Fibroblast of gingiva (primary cell): ENCODE results near the gene RAP1GAP.
A peak's percentile ranks its signal among the peaks of the same experiment; 100 is the strongest.

Source experiments
- DNase-seq: peaks from one replicate; pipeline ENCODE4 v3.0.0-alpha.2; 2011; ENCODE audit warnings: low read depth

RAP1GAP gene

GRCh38 chr1:21608798-21609197 is 60.4 kb downstream of the RAP1GAP start:
- DNase-seq: no peak

- peak; percentile 59 for DNase-seq
These were observed 61.3 kb downstream of the RAP1GAP start for GRCh38 chr1:21607549-21608529.

- no peak for DNase-seq
These were observed 63.0 kb downstream of the RAP1GAP start for GRCh38 chr1:21605964-21606705.

GRCh38 chr1:21605012-21605715 is 64.0 kb downstream of the RAP1GAP start:
- no peak for DNase-seq

- no peak for DNase-seq
These were observed 64.8 kb downstream of the RAP1GAP start for GRCh38 chr1:21604208-21604957.

- no peak for DNase-seq
These were observed 65.7 kb downstream of the RAP1GAP start for GRCh38 chr1:21603177-21604138.

- no peak for DNase-seq
These were observed 67.7 kb downstream of the RAP1GAP start for GRCh38 chr1:21601278-21602048.

- no peak for DNase-seq
These were observed 69.8 kb downstream of the RAP1GAP start for GRCh38 chr1:21599402-21599801.

- no peak for DNase-seq
These were observed 70.3 kb downstream of the RAP1GAP start for GRCh38 chr1:21598904-21599303.

GRCh38 chr1:21598417-21598816 is 70.7 kb downstream of the RAP1GAP start:
- DNase-seq: no peak

- no peak for DNase-seq
These were observed 71.4 kb downstream of the RAP1GAP start for GRCh38 chr1:21597753-21598152.

- no peak for DNase-seq
These were observed 72.5 kb downstream of the RAP1GAP start for GRCh38 chr1:21596628-21597027.

GRCh38 chr1:21596174-21596573 is 73.0 kb downstream of the RAP1GAP start:
- DNase-seq: no peak

GRCh38 chr1:21594935-21595897 is 73.9 kb downstream of the RAP1GAP start:
- DNase-seq: peak; percentile 17

- no peak for DNase-seq
These were observed 74.7 kb downstream of the RAP1GAP start for GRCh38 chr1:21594501-21594900.

- DNase-seq: no peak
These were observed 75.9 kb downstream of the RAP1GAP start for GRCh38 chr1:21593231-21593630.

- no peak for DNase-seq
These were observed 76.9 kb downstream of the RAP1GAP start for GRCh38 chr1:21592086-21592865.

- no peak for DNase-seq
These were observed 78.2 kb downstream of the RAP1GAP start for GRCh38 chr1:21590934-21591333.
